Stomach (tissue), 9 donors: ENCODE measurements around the gene SESN1. TPM values are rescaled to one million over a fixed set of nuclear protein-coding genes. Genes with fewer than 3 reads are reported as not detected.

Source experiments
- DNase-seq, 2 donors: peaks; one replicate each; pipeline versions ENCODE4 v3.0.0 to v3.0.0-alpha.2; 2013 to 2019
- H3K27ac ChIP-seq, 5 donors: fragments of 200-600 bp in 4 of 5; sonication (generic) in 4 of 5; one replicate each; pipeline ENCODE4 v1.5.1; 2013 to 2019; ENCODE audit warnings: mild to moderate bottlenecking in 1 of 5, moderate library complexity in 1 of 5
- H3K27me3 ChIP-seq, 3 donors: fragments of 200-600 bp; sonication (generic); one replicate each; pipeline ENCODE4 v1.5.1; 2017 to 2019; ENCODE audit warnings: mixed run types in 1 of 3
- H3K36me3 ChIP-seq, 4 donors: fragments of 200-600 bp; sonication (generic); 1 replicate in 3 of 4; 2 replicates in 1 of 4; pipeline ENCODE4 v1.5.1; 2016 to 2019
- H3K4me1 ChIP-seq, 4 donors: fragments of 200-600 bp; sonication (generic); one replicate each; pipeline ENCODE4 v1.5.1; 2016 to 2019
- H3K4me3 ChIP-seq, 4 donors: fragments of 200-600 bp; sonication (generic) in 3 of 4; one replicate each; pipeline ENCODE4 v1.5.1; 2016 to 2019; ENCODE audit warnings: mild to moderate bottlenecking in 1 of 4
- H3K9me3 ChIP-seq, 4 donors: fragments of 200-600 bp; sonication (generic); one replicate each; pipeline ENCODE4 v1.5.1; 2016 to 2019
- CTCF ChIP-seq, 7 experiments: fragments of 450-650 bp in 4 of 7; fragments of 200-600 bp in 3 of 7; sonication (generic) in 3 of 7; IDR thresholded peaks; one replicate each; pipeline ENCODE4 v1.5.1; 2016 to 2019; ENCODE audit warnings: antibody characterized with exemption in 7 of 7, control low read depth in 2 of 7, mild to moderate bottlenecking in 1 of 7
- EP300 ChIP-seq: sonication (generic); formaldehyde crosslinking; IDR thresholded peaks from one replicate; pipeline ENCODE4 v1.6.1; 2017; ENCODE audit warnings: antibody characterized with exemption
- POLR2A ChIP-seq, 4 donors: fragments of 450-650 bp; IDR thresholded peaks; one replicate each; pipeline ENCODE4 v1.6.1; 2016; ENCODE audit warnings: antibody characterized with exemption in 4 of 4, control low read depth in 2 of 4, mild to moderate bottlenecking in 1 of 4, moderate library complexity in 1 of 4
- POLR2AphosphoS5 ChIP-seq, 3 donors: sonication (generic); formaldehyde crosslinking; IDR thresholded peaks; one replicate each; pipeline ENCODE4 v1.6.1; 2016; ENCODE audit warnings: antibody characterized with exemption in 3 of 3
- WGBS, 5 donors: extraction: QIAGEN DNeasy Blood & Tissue Kit in 3 of 5; methylation state at CpG; one replicate each; pipeline versions ENCODE4 v1.1.5 to v1.1.7; 2013 to 2018; 5-methylcytosine and 5-hydroxymethylcytosine counted together
- intact Hi-C: fragments of 100-400 bp; cut with DNase I; formaldehyde crosslinking; loops from one replicate; pipeline ENCODE4 v1.15.1; 2023; ENCODE audit warnings: low total_unique reads
- polyA plus RNA-seq, 3 donors: library from polyadenylated mRNA; stranded (reverse); fragments of 200-250 nt; gene quantifications; one replicate each; pipeline ENCODE4 v1.2.3, GENCODE V29; 2013
- total RNA-seq, 5 donors: library from RNA; depleted of rRNA; stranded (reverse); fragments of >200 nt; gene quantifications; one replicate each; pipeline versions ENCODE4 v1.1.0 to v1.2.3, GENCODE V29; 2014 to 2016
- donor health status: healthy with polysubstance abuse.
- donor health status: Bipolar disorder and iron deficiency.
- donor health status: healthy.

SESN1 gene
- total and polyA plus RNA-seq, 8 donors, result 11.0 to 201 (median 33.3) TPM

DNA sequence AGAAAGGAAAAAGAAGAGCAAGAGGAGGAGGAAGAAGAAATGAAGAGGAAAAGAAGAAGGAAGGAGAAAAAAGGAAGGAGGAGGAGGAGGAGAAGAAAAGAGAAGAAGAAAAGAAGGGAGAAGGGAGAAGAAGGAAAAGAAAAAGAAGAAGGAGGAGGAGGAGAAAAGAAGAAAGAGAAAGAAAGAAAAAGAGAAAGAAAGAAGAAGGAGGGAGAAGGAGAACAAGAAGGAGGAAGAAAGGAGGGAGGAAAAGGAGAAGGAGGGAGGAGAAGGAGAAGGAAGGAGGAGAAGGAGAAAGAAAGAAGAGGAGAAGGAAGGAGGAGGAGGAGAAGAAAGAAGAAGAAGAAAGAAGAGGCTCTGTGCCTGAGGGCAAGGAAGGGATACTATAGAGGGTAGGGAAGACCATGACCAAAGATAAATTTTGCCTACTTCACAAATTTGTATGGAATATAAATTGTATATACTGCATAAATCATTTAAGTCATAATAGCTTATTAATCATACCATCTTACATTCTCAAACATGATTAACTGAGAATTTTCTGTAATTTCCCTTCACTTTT lies 55.7 kb downstream of the SESN1 start:
- intact Hi-C loops, result no loop called here
- no peak for TF ChIP-seq EP300
- no peak for TF ChIP-seq POLR2AphosphoS5 (IDR thresholded peaks at IDR 0.05)
- no peak for TF ChIP-seq POLR2A (IDR thresholded peaks at IDR 0.05)
- no peak for TF ChIP-seq CTCF (IDR thresholded peaks at IDR 0.05)

GRCh38 chr6:109036574-109037294 lies 57.9 kb downstream of the SESN1 start:
- no peak for TF ChIP-seq CTCF (IDR thresholded peaks at IDR 0.05)
- TF ChIP-seq POLR2A (IDR thresholded peaks at IDR 0.05), result no peak
- no peak for TF ChIP-seq POLR2AphosphoS5 (IDR thresholded peaks at IDR 0.05)
- no peak for TF ChIP-seq EP300
- H3K36me3 ChIP-seq, result no peaks in the 10 kb centered on the region

More for the DNA sequence above, 55.7 kb downstream of the SESN1 start:
- Histone ChIP-seq H3K36me3 (no peaks in the 10 kb centered on the region), H3K4me3 (no peak overlapping the region), H3K9me3 (no peaks in the 10 kb centered on the region), H3K4me1 (peaks cover 0 to 41% (median 21%) of the 10 kb centered on the region in 4 donors), H3K27me3 (no peaks in the 10 kb centered on the region), H3K27ac (no peak overlapping the region)
- no peak for DNase-seq

GRCh38 chr6:109034526-109034925 lies 60.1 kb downstream of the SESN1 start:
- DNase-seq, result peak in 1 of 2 donors; percentile 62

More at GRCh38 chr6:109036574-109037294, 57.9 kb downstream of the SESN1 start:
- Histone ChIP-seq H3K9me3 (no peaks in the 10 kb centered on the region), H3K27me3 (no peaks in the 10 kb centered on the region), H3K4me1 (peaks cover 0 to 48% (median 21%) of the 10 kb centered on the region in 4 donors), H3K27ac (peak overlapping the region in 1 of 5 donors; percentile 16), H3K4me3 (no peak overlapping the region)
- 64 to 78% (median 70%) methylated on average over 5 of the region's 5 CpGs for WGBS, 5 donors
- peak in 1 of 2 donors; percentile 42 for DNase-seq
- intact Hi-C loops, result no loop called here

DNA sequence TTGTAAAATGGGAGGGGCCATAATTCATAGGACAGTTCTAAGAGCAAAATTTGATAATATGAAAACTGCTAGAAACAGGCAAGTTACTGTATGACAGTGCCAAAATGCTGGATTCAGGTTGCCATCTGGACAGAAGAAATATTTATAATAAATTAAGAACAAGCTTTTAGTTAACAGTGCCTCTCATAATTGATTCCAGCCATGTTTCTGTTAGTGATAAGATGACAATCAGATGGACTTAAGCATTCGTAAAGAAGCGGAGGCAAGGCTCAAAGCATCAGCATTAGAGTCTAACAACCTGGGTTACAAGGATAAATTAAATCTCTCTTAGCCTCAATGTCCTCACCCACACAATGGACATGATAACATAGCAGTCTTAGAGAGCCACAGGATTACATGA lies 61.0 kb downstream of the SESN1 start:
- H3K36me3 ChIP-seq, result no peaks in the 10 kb centered on the region
- TF ChIP-seq CTCF (IDR thresholded peaks at IDR 0.05) (no peak), EP300 (no peak), POLR2A (IDR thresholded peaks at IDR 0.05) (no peak), POLR2AphosphoS5 (IDR thresholded peaks at IDR 0.05) (no peak)
- no peaks in the 10 kb centered on the region for H3K27me3 ChIP-seq
- H3K4me3 ChIP-seq, result no peak overlapping the region
- no peak overlapping the region for H3K27ac ChIP-seq
- WGBS, 5 donors, result 78 to 89% (median 81%) methylated on average over 2 of the region's 2 CpGs
- H3K9me3 ChIP-seq, result no peaks in the 10 kb centered on the region
- intact Hi-C loops, result no loop called here
- DNase-seq, result no peak
- H3K4me1 ChIP-seq, result peaks cover 0 to 36% (median 17%) of the 10 kb centered on the region in 4 donors

More at GRCh38 chr6:109034526-109034925, 60.1 kb downstream of the SESN1 start:
- no peaks in the 10 kb centered on the region for H3K36me3 ChIP-seq
- H3K27ac ChIP-seq, result peak overlapping the region in 1 of 5 donors; percentile 19
- no peaks in the 10 kb centered on the region for H3K9me3 ChIP-seq
- no peak overlapping the region for H3K4me3 ChIP-seq
- no peaks in the 10 kb centered on the region for H3K27me3 ChIP-seq
- intact Hi-C loops, result no loop called here
- TF ChIP-seq EP300, result no peak
- no peak for TF ChIP-seq CTCF (IDR thresholded peaks at IDR 0.05)
- TF ChIP-seq POLR2A (IDR thresholded peaks at IDR 0.05), result no peak
- TF ChIP-seq POLR2AphosphoS5 (IDR thresholded peaks at IDR 0.05), result no peak
- H3K4me1 ChIP-seq, result peaks cover 0 to 42% (median 17%) of the 10 kb centered on the region in 4 donors
- WGBS, 5 donors, result 47 to 60% (median 55%) methylated on average over 1 of the region's 1 CpG
